B cell (primary cell): ENCODE measurements around the gene SLC25A24. TPM values are rescaled to one million over a fixed set of nuclear protein-coding genes. Genes with fewer than 3 reads are reported as not detected.

Experiments
- ATAC-seq: fragments of 200-7000 bp; cut with Tn5 transposase; one replicate; pipeline ENCODE4 v1.10.0; 2021; ENCODE audit warnings: low read depth, mild to moderate bottlenecking, moderate number of reproducible peaks, moderate library complexity
- CTCF ChIA-PET: fragments of 350-600 bp; sonication (Branson Sonifier 250); formaldehyde crosslinking; loops from one replicate; lab custom pipeline; 2021; ENCODE audit warnings: antibody characterized with exemption, inconsistent platforms; lab: Charles Lee
- POLR2A ChIA-PET: fragments of 350-600 bp; sonication (Branson Sonifier 250); formaldehyde crosslinking; loops from one replicate; lab custom pipeline; 2021; ENCODE audit warnings: antibody characterized with exemption; lab: Charles Lee
- DNase-seq: peaks from one replicate; pipeline ENCODE4 v3.0.0; 2013
- H2AFZ ChIP-seq: 2 replicates; pipeline ENCODE4 v1.6.1; 2012; ENCODE audit warnings: mild to moderate bottlenecking, low read depth, low read length; ENCODE audit not compliant: insufficient read depth, poor library complexity, severe bottlenecking
- H3K27ac ChIP-seq, 2 donors: 1 replicate in 1 of 2; 2 replicates in 1 of 2; pipeline ENCODE4 v1.5.1; 2012 to 2013; ENCODE audit warnings: low read length in 2 of 2, mild to moderate bottlenecking in 2 of 2, moderate library complexity in 1 of 2
- H3K27me3 ChIP-seq, 4 experiments: fragments of 200-600 bp in 1 of 4; sonication (generic) in 1 of 4; replicated peaks in 1 of 4; 1 replicate in 2 of 4; 2 replicates in 2 of 4; pipeline versions ENCODE4 v1.6.1 to v1.7.0; 2013 to 2016; ENCODE audit warnings: low read length in 3 of 4, mild to moderate bottlenecking in 2 of 4, mixed read lengths in 1 of 4, moderate library complexity in 1 of 4; ENCODE audit not compliant: insufficient read depth in 4 of 4, control insufficient read depth in 3 of 4; ENCODE audit errors: control extremely low read depth in 1 of 4
- H3K36me3 ChIP-seq, 2 experiments: replicated peaks in 1 of 2; 1 replicate in 1 of 2; 2 replicates in 1 of 2; pipeline versions ENCODE4 v1.6.1 to v1.7.1; 2013; ENCODE audit warnings: low read length in 1 of 2; ENCODE audit not compliant: insufficient read depth in 2 of 2, control insufficient read depth in 1 of 2; ENCODE audit errors: control extremely low read depth in 1 of 2, extremely low read depth in 1 of 2
- H3K4me1 ChIP-seq, 2 donors: fragments of 200-600 bp in 1 of 2; sonication (generic) in 1 of 2; 1 replicate in 1 of 2; 2 replicates in 1 of 2; pipeline versions ENCODE4 v1.5.1 to v1.6.1; 2013 to 2017; ENCODE audit warnings: low read length in 2 of 2; ENCODE audit not compliant: control insufficient read depth in 2 of 2, insufficient read depth in 2 of 2
- H3K4me2 ChIP-seq: replicated peaks from 2 replicates; pipeline ENCODE3; 2012; ENCODE audit warnings: mild to moderate bottlenecking, low read depth, low read length; ENCODE audit not compliant: poor library complexity, severe bottlenecking
- H3K4me3 ChIP-seq, 5 experiments: fragments of 200-600 bp in 1 of 5; sonication (generic) in 1 of 5; 1 replicate in 3 of 5; 2 replicates in 2 of 5; pipeline versions ENCODE4 v1.5.1 to v1.7.0; 2011 to 2016; ENCODE audit warnings: low read length in 4 of 5, mild to moderate bottlenecking in 4 of 5, low read depth in 2 of 5, control low read depth in 1 of 5, moderate library complexity in 1 of 5; ENCODE audit not compliant: insufficient read depth in 1 of 5; ENCODE audit errors: control extremely low read depth in 1 of 5, extremely low read depth in 1 of 5
- H3K79me2 ChIP-seq: fragments of 200-600 bp; sonication (generic); one replicate; pipeline ENCODE4 v1.6.0; 2016; ENCODE audit warnings: low read length; ENCODE audit not compliant: control insufficient read depth, insufficient read depth
- H3K9ac ChIP-seq: fragments of 200-600 bp; sonication (generic); 2 replicates; pipeline ENCODE4 v1.6.1; 2017; ENCODE audit warnings: mild to moderate bottlenecking, low read length, moderate library complexity
- H3K9me3 ChIP-seq, 3 donors: one replicate each; pipeline versions ENCODE4 v1.6.1 to v1.7.1; 2013; ENCODE audit warnings: low read length in 2 of 3; ENCODE audit not compliant: control insufficient read depth in 2 of 3, insufficient read depth in 1 of 3; ENCODE audit errors: control extremely low read depth in 1 of 3
- H4K20me1 ChIP-seq: 2 replicates; pipeline ENCODE4 v1.6.0; 2012; ENCODE audit warnings: mild to moderate bottlenecking, low read length; ENCODE audit not compliant: insufficient read depth, control insufficient read depth, poor library complexity, severe bottlenecking
- H3K27ac Mint-ChIP-seq: one replicate; pipeline ENCODE4 v1.8.0; 2021; ENCODE audit warnings: mixed read lengths
- H3K27me3 Mint-ChIP-seq: one replicate; pipeline ENCODE4 v1.8.0; 2021; ENCODE audit warnings: mixed read lengths
- H3K4me1 Mint-ChIP-seq: one replicate; pipeline ENCODE4 v1.8.0; 2021; ENCODE audit warnings: mixed read lengths
- H3K4me3 Mint-ChIP-seq: one replicate; pipeline ENCODE4 v1.8.0; 2021; ENCODE audit warnings: mixed read lengths
- H3K9me3 Mint-ChIP-seq: one replicate; pipeline ENCODE4 v1.8.0; 2022; ENCODE audit warnings: mixed read lengths; ENCODE audit not compliant: insufficient read depth
- EZH2 ChIP-seq: IDR thresholded peaks from 2 replicates; pipeline ENCODE4 v1.6.1; 2012; ENCODE audit warnings: borderline replicate concordance, low read depth, mild to moderate bottlenecking, moderate library complexity, low read length; ENCODE audit not compliant: insufficient read depth, poor library complexity, severe bottlenecking
- WGBS: methylation state at CpG from one replicate; pipeline ENCODE4 v1.1.5; 2013; ENCODE audit warnings: missing lambda C conversion rate; ENCODE audit not compliant: insufficient coverage; 5-methylcytosine and 5-hydroxymethylcytosine counted together
- intact Hi-C: fragments of 100-400 bp; cut with micrococcal nuclease; formaldehyde crosslinking; loops from one replicate; pipeline ENCODE4 v1.10.0; 2022
- polyA plus RNA-seq: library from polyadenylated mRNA; depleted of rRNA; stranded (reverse); fragments of >200 nt; gene quantifications from 2 replicates; pipeline ENCODE4 v1.2.3, GENCODE V29; 2012
- total RNA-seq, 2 donors: library from RNA; stranded (reverse); fragments of 120-200 nt in 1 of 2; gene quantifications; 1 replicate in 1 of 2; 2 replicates in 1 of 2; pipeline versions ENCODE4 v1.2.3 to v1.2.4, GENCODE V29; 2013 to 2022
- TF ChIP-seq, protein P1 (sequence below): fragments of 200-600 bp; IDR thresholded peaks from one replicate; pipeline ENCODE4 v1.8.0; 2022; ENCODE audit warnings: antibody characterized with exemption, mild to moderate bottlenecking

Gene SLC25A24
- total and polyA plus RNA-seq, 2 donors (not counting 1 experiment from before 2014, with no cell fraction given) = 6.0 to 25.6 TPM

DNA sequence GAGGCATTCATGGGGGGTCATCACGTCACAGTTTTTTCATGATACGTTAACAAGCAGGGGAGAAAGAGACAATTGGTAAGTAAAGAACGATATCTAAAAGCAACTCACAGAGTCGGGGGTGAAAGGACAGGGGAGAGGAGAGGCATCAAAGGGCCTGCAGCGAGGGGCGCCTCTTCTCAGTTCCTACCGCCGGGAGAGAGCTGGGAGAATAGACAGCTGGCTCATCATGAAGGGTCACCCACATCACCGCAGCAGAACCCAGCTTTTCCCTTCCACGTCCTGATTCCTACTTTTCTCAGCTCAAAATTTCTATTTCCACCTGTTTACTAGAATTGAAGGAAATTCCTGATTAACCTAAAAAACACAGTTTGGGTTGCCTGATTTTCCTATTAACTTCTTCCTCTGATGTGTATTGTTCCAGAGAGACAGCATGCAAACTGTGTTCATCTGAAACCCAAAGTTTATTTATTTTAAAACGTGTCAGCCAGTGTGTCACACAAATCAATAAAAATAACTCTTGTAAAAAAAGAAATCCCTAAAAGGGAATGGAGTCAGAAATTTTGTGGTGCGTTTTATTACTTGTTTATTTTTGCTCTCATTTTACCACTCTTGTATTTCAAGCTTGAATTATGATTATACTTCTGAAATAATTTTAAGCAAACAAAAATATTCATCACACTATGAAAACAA lies 75.4 kb downstream of the SLC25A24 start:
- no peak for DNase-seq
- H3K9me3 ChIP-seq = no peaks in the 10 kb centered on the region
- no peak for TF ChIP-seq EZH2
- TF ChIP-seq, protein P1, sequence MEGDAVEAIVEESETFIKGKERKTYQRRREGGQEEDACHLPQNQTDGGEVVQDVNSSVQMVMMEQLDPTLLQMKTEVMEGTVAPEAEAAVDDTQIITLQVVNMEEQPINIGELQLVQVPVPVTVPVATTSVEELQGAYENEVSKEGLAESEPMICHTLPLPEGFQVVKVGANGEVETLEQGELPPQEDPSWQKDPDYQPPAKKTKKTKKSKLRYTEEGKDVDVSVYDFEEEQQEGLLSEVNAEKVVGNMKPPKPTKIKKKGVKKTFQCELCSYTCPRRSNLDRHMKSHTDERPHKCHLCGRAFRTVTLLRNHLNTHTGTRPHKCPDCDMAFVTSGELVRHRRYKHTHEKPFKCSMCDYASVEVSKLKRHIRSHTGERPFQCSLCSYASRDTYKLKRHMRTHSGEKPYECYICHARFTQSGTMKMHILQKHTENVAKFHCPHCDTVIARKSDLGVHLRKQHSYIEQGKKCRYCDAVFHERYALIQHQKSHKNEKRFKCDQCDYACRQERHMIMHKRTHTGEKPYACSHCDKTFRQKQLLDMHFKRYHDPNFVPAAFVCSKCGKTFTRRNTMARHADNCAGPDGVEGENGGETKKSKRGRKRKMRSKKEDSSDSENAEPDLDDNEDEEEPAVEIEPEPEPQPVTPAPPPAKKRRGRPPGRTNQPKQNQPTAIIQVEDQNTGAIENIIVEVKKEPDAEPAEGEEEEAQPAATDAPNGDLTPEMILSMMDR = no peak
- no peak for ATAC-seq
- CTCF ChIA-PET = interaction anchor here (0.7 to 8.7 kb wide), 45 partner anchors 9 to 596 kb away, joined by 3 to 709 read pairs (median 5); partner anchors contain the start of genes SLC25A24 and VAV3
- POLR2A ChIA-PET = interaction anchor here (0.5 to 2.1 kb wide), 3 partner anchors 12 to 343 kb away, joined by 4 to 5 read pairs (median 5); no protein-coding TSS in a partner anchor
- no peaks in the 10 kb centered on the region for H4K20me1 ChIP-seq
- H2AFZ ChIP-seq = no peak overlapping the region
- intact Hi-C loops = loop anchor here (1.0 to 10.0 kb wide), 7 partner anchors 47 to 342 kb away; partner anchors contain the start of genes SLC25A24 and VAV3
- no peaks in the 10 kb centered on the region for H3K79me2 ChIP-seq
- Mint-ChIP-seq H3K27ac (no peak overlapping the region), H3K4me1 (peaks cover 10% of the 10 kb centered on the region), H3K4me3 (no peak overlapping the region), H3K9me3 (no peaks in the 10 kb centered on the region), H3K27me3 (peaks cover 7% of the 10 kb centered on the region)
- no peaks in the 10 kb centered on the region for H3K27me3 ChIP-seq
- WGBS = 100% methylated on average over 6 of the region's 12 CpGs
- H3K4me2 ChIP-seq = no peak overlapping the region
- no peak overlapping the region for H3K9ac ChIP-seq
- no peak overlapping the region for H3K27ac ChIP-seq
- H3K4me1 ChIP-seq = peaks cover 8 to 15% of the 10 kb centered on the region in 2 donors
- no peaks in the 10 kb centered on the region for H3K36me3 ChIP-seq
- H3K4me3 ChIP-seq = no peak overlapping the region

DNA sequence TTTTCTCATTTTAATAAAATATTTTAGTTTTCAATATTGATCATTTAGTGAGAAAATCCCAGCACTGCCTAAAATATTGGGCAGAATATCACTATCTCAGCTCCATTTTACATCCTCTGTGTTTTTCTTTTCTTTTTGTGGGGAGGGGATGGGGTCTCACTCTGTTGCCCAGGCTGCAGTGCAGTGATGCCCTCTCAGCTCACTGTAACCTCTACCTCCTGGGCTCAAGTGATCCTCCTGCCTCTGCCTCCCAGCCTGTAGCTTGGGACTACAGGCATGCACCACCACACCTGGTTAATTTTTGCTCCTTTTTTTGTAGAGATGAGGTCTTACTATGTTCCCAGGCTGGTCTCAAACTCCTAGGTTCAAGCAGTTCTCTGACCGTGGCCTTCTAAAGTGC lies 76.1 kb downstream of the SLC25A24 start:
- Mint-ChIP-seq H3K4me1 (peaks cover 12% of the 10 kb centered on the region), H3K9me3 (no peaks in the 10 kb centered on the region), H3K27me3 (peaks cover 11% of the 10 kb centered on the region), H3K27ac (no peak overlapping the region), H3K4me3 (no peak overlapping the region)
- Histone ChIP-seq H4K20me1 (no peaks in the 10 kb centered on the region), H3K9me3 (no peaks in the 10 kb centered on the region), H2AFZ (no peak overlapping the region), H3K4me2 (no peak overlapping the region), H3K27ac (no peak overlapping the region), H3K4me3 (no peak overlapping the region), H3K36me3 (no peaks in the 10 kb centered on the region), H3K9ac (no peak overlapping the region), H3K79me2 (no peaks in the 10 kb centered on the region), H3K4me1 (peaks cover 8 to 19% of the 10 kb centered on the region in 2 donors), H3K27me3 (no peaks in the 10 kb centered on the region)
- CTCF ChIA-PET = interaction anchor here (0.8 to 8.7 kb wide), 13 partner anchors 11 to 340 kb away, joined by 3 to 709 read pairs (median 6); partner anchors contain the start of gene VAV3
- intact Hi-C loops = loop anchor here (10.0 kb wide), 1 partner anchor 189 kb away; no protein-coding TSS in a partner anchor
- DNase-seq (no peak), ATAC-seq (no peak)
- POLR2A ChIA-PET = no interaction called here
- TF ChIP-seq, protein P1 = no peak
- no peak for TF ChIP-seq EZH2
- 100% methylated on average over 1 of the region's 1 CpG for WGBS
